Uterus (tissue), 4 donors: ENCODE measurements around the gene WDR33. TPM values are rescaled to one million over a fixed set of nuclear protein-coding genes. Genes with fewer than 3 reads are reported as not detected.
"Not testable (repeated sequence)": the region's sequence is repeated elsewhere in the genome, so short reads cannot be mapped to it uniquely, and the experiment has no call there.

Source experiments
- DNase-seq, 2 donors: peaks; one replicate each; pipeline ENCODE4 v3.0.0-alpha.2; 2019 to 2020
- H3K27ac ChIP-seq, 2 donors: fragments of 200-600 bp; sonication (generic); 1 replicate in 1 of 2; 2 replicates in 1 of 2; pipeline ENCODE4 v1.5.1; 2016 to 2018
- H3K27me3 ChIP-seq, 2 donors: fragments of 200-600 bp; sonication (generic); one replicate each; pipeline ENCODE4 v1.5.1; 2018 to 2019; ENCODE audit warnings: control low read depth in 1 of 2
- H3K36me3 ChIP-seq, 2 donors: fragments of 200-600 bp; sonication (generic); one replicate each; pipeline ENCODE4 v1.5.1; 2019; ENCODE audit warnings: control low read depth in 1 of 2
- H3K4me1 ChIP-seq, 2 donors: fragments of 200-600 bp; sonication (generic); one replicate each; pipeline ENCODE4 v1.5.1; 2018 to 2019; ENCODE audit warnings: control low read depth in 1 of 2
- H3K4me3 ChIP-seq, 2 donors: fragments of 200-600 bp; sonication (generic); 1 replicate in 1 of 2; 2 replicates in 1 of 2; pipeline ENCODE4 v1.5.1; 2018 to 2019; ENCODE audit warnings: mild to moderate bottlenecking in 1 of 2
- H3K9me3 ChIP-seq, 2 donors: fragments of 200-600 bp; sonication (generic); one replicate each; pipeline ENCODE4 v1.5.1; 2019; ENCODE audit warnings: control low read depth in 1 of 2
- CTCF ChIP-seq, 4 experiments: fragments of 200-600 bp in 2 of 4; fragments of 450-650 bp in 2 of 4; sonication (generic) in 2 of 4; IDR thresholded peaks; one replicate each; pipeline ENCODE4 v1.5.1; 2016 to 2019; ENCODE audit warnings: antibody characterized with exemption in 4 of 4, mild to moderate bottlenecking in 2 of 4, moderate library complexity in 1 of 4
- POLR2A ChIP-seq, 2 donors: fragments of 450-650 bp; IDR thresholded peaks; one replicate each; pipeline ENCODE4 v1.6.1; 2016; ENCODE audit warnings: antibody characterized with exemption in 2 of 2, mild to moderate bottlenecking in 1 of 2, moderate library complexity in 1 of 2
- intact Hi-C: fragments of 100-400 bp; cut with DNase I; formaldehyde crosslinking; loops from one replicate; pipeline ENCODE4 v1.15.1; 2023; ENCODE audit warnings: low total_unique reads
- total RNA-seq, 4 donors: library from RNA; depleted of rRNA in 3 of 4; stranded (reverse); fragments of >200 nt in 3 of 4; gene quantifications; one replicate each; pipeline versions ENCODE4 v1.1.0 to v1.2.4, GENCODE V29; 2014 to 2023
- donor health status: DM: yes; HTN: yes; CAD: no.

WDR33 gene
- total RNA-seq, 4 donors from 2014 or later, result 27.4 to 98.2 (median 59.7) TPM

- no peaks in the 10 kb centered on the region for H3K9me3 ChIP-seq
- intact Hi-C loops, result no loop called here
- DNase-seq, result no peak
- H3K4me1 ChIP-seq, result peaks cover 0 to under 1% of the 10 kb centered on the region in 2 donors
- no peaks in the 10 kb centered on the region for H3K36me3 ChIP-seq
- H3K27me3 ChIP-seq, result no peaks in the 10 kb centered on the region
- no peak overlapping the region for H3K27ac ChIP-seq
- no peak overlapping the region for H3K4me3 ChIP-seq
- TF ChIP-seq CTCF (IDR thresholded peaks at IDR 0.05) (no peak), POLR2A (IDR thresholded peaks at IDR 0.05) (no peak)
Observed at GRCh38 chr2:127778850-127779249, 32.1 kb downstream of the WDR33 start.

GRCh38 chr2:127778447-127778846 lies 32.5 kb downstream of the WDR33 start:
- Histone ChIP-seq H3K27ac (no peak overlapping the region), H3K9me3 (no peaks in the 10 kb centered on the region), H3K4me1 (peaks cover 0 to 5% of the 10 kb centered on the region in 2 donors), H3K36me3 (no peaks in the 10 kb centered on the region), H3K4me3 (no peak overlapping the region), H3K27me3 (no peaks in the 10 kb centered on the region)
- DNase-seq, result no peak
- TF ChIP-seq CTCF (IDR thresholded peaks at IDR 0.05), result no peak
- no peak for TF ChIP-seq POLR2A (IDR thresholded peaks at IDR 0.05)
- intact Hi-C loops, result no loop called here

DNA sequence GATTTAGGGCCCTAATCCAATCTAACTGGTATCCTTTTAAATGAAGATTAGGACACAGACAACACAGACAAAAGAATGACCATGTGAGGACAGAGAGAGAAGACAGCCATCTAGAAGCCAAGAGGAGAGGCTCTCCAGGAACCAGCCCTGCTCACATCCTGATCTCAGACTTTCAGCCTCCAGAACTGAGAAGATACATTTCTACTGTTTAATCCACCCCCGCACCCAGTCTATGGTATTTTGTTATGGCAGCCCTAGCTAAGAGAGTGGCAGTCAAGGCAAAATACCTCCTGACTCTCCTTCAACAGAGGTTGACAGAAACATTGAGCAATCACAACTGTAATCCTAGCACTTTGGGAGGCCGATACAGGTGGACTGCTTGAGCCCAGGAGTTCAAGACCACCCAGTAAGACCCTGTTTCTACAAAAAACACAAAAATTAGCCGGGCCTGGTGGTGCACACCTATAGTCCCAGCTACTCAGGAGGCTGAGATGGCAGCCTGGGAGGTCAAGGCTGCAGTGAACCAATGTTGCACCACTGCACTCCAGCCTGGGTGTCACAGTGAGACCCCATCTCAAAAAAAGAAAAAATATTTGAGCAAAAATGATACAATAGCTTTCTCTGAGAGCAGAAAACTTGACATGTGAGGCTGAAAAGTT lies 34.7 kb downstream of the WDR33 start:
- DNase-seq, result no peak
- TF ChIP-seq POLR2A (IDR thresholded peaks at IDR 0.05), result no peak
- no peak for TF ChIP-seq CTCF (IDR thresholded peaks at IDR 0.05)
- Histone ChIP-seq H3K4me3 (no peak overlapping the region), H3K36me3 (no peaks in the 10 kb centered on the region), H3K27ac (no peak overlapping the region), H3K27me3 (no peaks in the 10 kb centered on the region), H3K9me3 (no peaks in the 10 kb centered on the region), H3K4me1 (peaks cover 0 to 6% of the 10 kb centered on the region in 2 donors)
- intact Hi-C loops, result no loop called here

- no peak for TF ChIP-seq CTCF (IDR thresholded peaks at IDR 0.05)
- no peak for TF ChIP-seq POLR2A (IDR thresholded peaks at IDR 0.05)
- H3K9me3 ChIP-seq, result no peaks in the 10 kb centered on the region
- H3K27me3 ChIP-seq, result no peaks in the 10 kb centered on the region
- no peak overlapping the region for H3K4me3 ChIP-seq
- DNase-seq, result no peak
- H3K36me3 ChIP-seq, result no peaks in the 10 kb centered on the region
- intact Hi-C loops, result no loop called here
- no peak overlapping the region for H3K27ac ChIP-seq
- peaks cover 0 to 6% of the 10 kb centered on the region in 2 donors for H3K4me1 ChIP-seq
Observed at GRCh38 chr2:127771756-127772155, 39.2 kb downstream of the WDR33 start.

DNA sequence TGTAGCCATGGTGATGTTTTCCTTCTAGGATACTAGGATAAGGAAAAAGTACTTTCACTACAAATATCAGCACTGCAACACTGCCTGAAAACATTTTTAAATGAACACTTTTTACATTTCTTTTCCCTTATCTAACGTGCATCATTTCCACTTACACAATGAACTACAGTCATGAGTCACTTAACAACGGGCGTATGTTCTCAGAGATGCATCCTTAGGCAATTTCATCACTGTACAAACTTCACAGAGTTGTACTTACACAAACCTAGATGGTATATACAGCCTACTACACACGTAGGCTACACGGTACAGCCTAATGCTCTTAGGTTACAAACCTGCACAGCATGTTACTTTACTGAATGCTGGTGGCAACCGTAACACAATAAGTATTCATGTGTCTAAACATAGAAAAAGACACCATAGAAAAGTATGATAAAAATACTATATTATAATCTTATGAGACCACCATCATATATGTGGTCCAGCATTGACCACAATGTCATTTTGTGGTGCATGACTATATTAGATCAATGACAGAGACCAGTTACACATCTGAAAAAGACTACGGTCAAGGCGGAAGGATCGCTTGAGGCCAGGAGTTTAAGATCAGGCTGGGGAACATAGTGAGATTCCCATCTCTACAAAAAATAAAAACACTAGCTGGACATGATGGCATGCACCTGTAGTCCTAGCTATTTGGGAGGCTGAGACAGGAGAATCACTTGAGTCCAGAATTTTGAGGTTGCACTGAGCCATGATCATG lies 39.8 kb downstream of the WDR33 start:
- no peaks in the 10 kb centered on the region for H3K36me3 ChIP-seq
- no peak for DNase-seq
- TF ChIP-seq CTCF (IDR thresholded peaks at IDR 0.05), result no peak
- no peak for TF ChIP-seq POLR2A (IDR thresholded peaks at IDR 0.05)
- H3K4me3 ChIP-seq, result no peak overlapping the region
- H3K9me3 ChIP-seq, result no peaks in the 10 kb centered on the region
- intact Hi-C loops, result no loop called here
- H3K27ac ChIP-seq, result no peak overlapping the region
- peaks cover 0 to 6% of the 10 kb centered on the region in 2 donors for H3K4me1 ChIP-seq
- H3K27me3 ChIP-seq, result no peaks in the 10 kb centered on the region

- DNase-seq, H3K36me3 ChIP-seq, intact Hi-C loops, H3K27ac ChIP-seq, H3K27me3 ChIP-seq, H3K9me3 ChIP-seq, H3K4me1 ChIP-seq, H3K4me3 ChIP-seq: not testable (repeated sequence)
Observed at GRCh38 chr2:127770534-127770933, 40.4 kb downstream of the WDR33 start.
